H1 (cell line): ENCODE data around the gene NR4A2.

ENCODE experiments used
- CBX8 ChIP-seq: fragments of 300-800, 300-1000 bp; sonication (generic); IDR thresholded peaks from 2 replicates; pipeline ENCODE4 v1.7.1; 2016; ENCODE audit warnings: low read depth, low read length, borderline replicate concordance
- CEBPB ChIP-seq: IDR thresholded peaks from 2 replicates; pipeline ENCODE4 v1.6.1; 2012; ENCODE audit warnings: low read depth, low read length
- CREB1 ChIP-seq: IDR thresholded peaks from 2 replicates; pipeline ENCODE4 v1.6.1; 2012; ENCODE audit warnings: inconsistent platforms
- POLR2AphosphoS5 ChIP-seq: IDR thresholded peaks from 2 replicates; pipeline ENCODE4 v1.6.1; 2011; ENCODE audit warnings: low read depth, low read length
- SRF ChIP-seq: IDR thresholded peaks from 2 replicates; pipeline ENCODE4 v1.6.1; 2011; ENCODE audit warnings: mild to moderate bottlenecking, low read depth, low read length, moderate library complexity
- TAF1 ChIP-seq: IDR thresholded peaks from 2 replicates; pipeline ENCODE4 v1.6.1; 2011; ENCODE audit warnings: mild to moderate bottlenecking, low read depth, low read length
- TF ChIP-seq, protein P1 (sequence below): IDR thresholded peaks from 2 replicates; pipeline ENCODE4 v1.6.1; 2011; ENCODE audit warnings: low read depth, mild to moderate bottlenecking, low read length; ENCODE audit not compliant: insufficient read depth
- TF ChIP-seq, protein P2 (sequence below), 3 experiments: IDR thresholded peaks; 1 replicate in 2 of 3; 2 replicates in 1 of 3; pipeline versions ENCODE4 v1.5.1 to v1.6.1; 2011; ENCODE audit warnings: low read length in 3 of 3, mild to moderate bottlenecking in 3 of 3, inconsistent platforms in 2 of 3, low read depth in 1 of 3, moderate library complexity in 1 of 3; ENCODE audit not compliant: insufficient read depth in 1 of 3; ENCODE audit errors: control extremely low read depth in 1 of 3
- TF ChIP-seq, protein P3 (sequence below): IDR thresholded peaks from 2 replicates; pipeline ENCODE4 v1.6.1; 2011; ENCODE audit warnings: low read length, improper control_type of control experiment

DNA sequence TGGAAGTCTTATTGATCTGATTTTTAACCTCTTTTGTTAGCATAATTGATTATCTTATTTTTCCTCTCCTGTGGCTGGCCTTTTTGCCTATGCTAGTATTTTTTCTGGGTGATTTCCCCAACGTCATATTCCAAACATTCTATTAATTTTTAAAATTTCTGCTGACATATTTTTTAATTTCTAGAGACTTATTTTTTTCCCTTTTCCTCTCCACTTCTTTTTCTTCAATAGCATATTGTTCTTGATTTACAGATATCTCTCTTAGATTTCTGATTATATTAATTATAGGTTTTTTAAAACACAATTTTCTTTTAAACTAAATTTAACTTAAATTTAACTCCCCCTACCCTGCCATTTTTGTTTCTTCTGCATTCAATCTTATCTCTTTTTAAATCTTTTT, 47.2 kb upstream of the NR4A2 start:
- TF ChIP-seq, protein P1, sequence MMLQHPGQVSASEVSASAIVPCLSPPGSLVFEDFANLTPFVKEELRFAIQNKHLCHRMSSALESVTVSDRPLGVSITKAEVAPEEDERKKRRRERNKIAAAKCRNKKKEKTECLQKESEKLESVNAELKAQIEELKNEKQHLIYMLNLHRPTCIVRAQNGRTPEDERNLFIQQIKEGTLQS, result no peak
- TF ChIP-seq, protein P2, sequence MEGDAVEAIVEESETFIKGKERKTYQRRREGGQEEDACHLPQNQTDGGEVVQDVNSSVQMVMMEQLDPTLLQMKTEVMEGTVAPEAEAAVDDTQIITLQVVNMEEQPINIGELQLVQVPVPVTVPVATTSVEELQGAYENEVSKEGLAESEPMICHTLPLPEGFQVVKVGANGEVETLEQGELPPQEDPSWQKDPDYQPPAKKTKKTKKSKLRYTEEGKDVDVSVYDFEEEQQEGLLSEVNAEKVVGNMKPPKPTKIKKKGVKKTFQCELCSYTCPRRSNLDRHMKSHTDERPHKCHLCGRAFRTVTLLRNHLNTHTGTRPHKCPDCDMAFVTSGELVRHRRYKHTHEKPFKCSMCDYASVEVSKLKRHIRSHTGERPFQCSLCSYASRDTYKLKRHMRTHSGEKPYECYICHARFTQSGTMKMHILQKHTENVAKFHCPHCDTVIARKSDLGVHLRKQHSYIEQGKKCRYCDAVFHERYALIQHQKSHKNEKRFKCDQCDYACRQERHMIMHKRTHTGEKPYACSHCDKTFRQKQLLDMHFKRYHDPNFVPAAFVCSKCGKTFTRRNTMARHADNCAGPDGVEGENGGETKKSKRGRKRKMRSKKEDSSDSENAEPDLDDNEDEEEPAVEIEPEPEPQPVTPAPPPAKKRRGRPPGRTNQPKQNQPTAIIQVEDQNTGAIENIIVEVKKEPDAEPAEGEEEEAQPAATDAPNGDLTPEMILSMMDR (IDR thresholded peaks at IDR 0.05; ENCODE audit: control extremely low read depth in 1 of 3, insufficient read depth in 1 of 3, low read depth in 1 of 3, low read length in 3 of 3), result no peak
- TF ChIP-seq CBX8 (no peak), CEBPB (no peak), TAF1 (no peak), POLR2AphosphoS5 (no peak), CREB1 (no peak), SRF (no peak)
- TF ChIP-seq, protein P3, sequence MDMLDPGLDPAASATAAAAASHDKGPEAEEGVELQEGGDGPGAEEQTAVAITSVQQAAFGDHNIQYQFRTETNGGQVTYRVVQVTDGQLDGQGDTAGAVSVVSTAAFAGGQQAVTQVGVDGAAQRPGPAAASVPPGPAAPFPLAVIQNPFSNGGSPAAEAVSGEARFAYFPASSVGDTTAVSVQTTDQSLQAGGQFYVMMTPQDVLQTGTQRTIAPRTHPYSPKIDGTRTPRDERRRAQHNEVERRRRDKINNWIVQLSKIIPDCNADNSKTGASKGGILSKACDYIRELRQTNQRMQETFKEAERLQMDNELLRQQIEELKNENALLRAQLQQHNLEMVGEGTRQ, result no peak
